GM19025 (cell line): Measurements from ENCODE around the gene GMPR.
"Not testable (repeated sequence)": the region's sequence is repeated elsewhere in the genome, so short reads cannot be mapped to it uniquely, and the experiment has no call there.

Source experiments
- ATAC-seq: cut with Tn5 transposase; IDR thresholded peaks from one replicate; pipeline ENCODE4 v1.9.1; 2021; ENCODE audit warnings: mild to moderate bottlenecking, low read depth, moderate library complexity; ENCODE audit not compliant: unreplicated experiment

The GMPR gene

GRCh38 chr6:16269442-16270070 lies 31.2 kb downstream of the GMPR start:
- ATAC-seq: not testable (repeated sequence)

- no peak for ATAC-seq
Observed at GRCh38 chr6:16270178-16270794, 31.9 kb downstream of the GMPR start.

- ATAC-seq: no peak
Observed at GRCh38 chr6:16271428-16271827, 33.0 kb downstream of the GMPR start.

GRCh38 chr6:16272201-16272600 lies 33.8 kb downstream of the GMPR start:
- no peak for ATAC-seq

- ATAC-seq: no peak
Observed at GRCh38 chr6:16273256-16273655, 34.9 kb downstream of the GMPR start.

GRCh38 chr6:16274483-16274882 lies 36.1 kb downstream of the GMPR start:
- no peak for ATAC-seq

GRCh38 chr6:16274885-16275589 lies 36.6 kb downstream of the GMPR start:
- ATAC-seq: no peak

GRCh38 chr6:16277101-16277981 lies 39.0 kb downstream of the GMPR start:
- no peak for ATAC-seq

GRCh38 chr6:16278048-16278724 lies 39.8 kb downstream of the GMPR start:
- ATAC-seq: no peak

- no peak for ATAC-seq
Observed at GRCh38 chr6:16278750-16279149, 40.4 kb downstream of the GMPR start.

GRCh38 chr6:16279243-16279642 lies 40.9 kb downstream of the GMPR start:
- ATAC-seq: no peak

GRCh38 chr6:16282370-16282769 lies 44.0 kb downstream of the GMPR start:
- ATAC-seq: no peak

GRCh38 chr6:16284472-16284871 lies 46.1 kb downstream of the GMPR start:
- no peak for ATAC-seq

GRCh38 chr6:16285467-16286150 lies 47.2 kb downstream of the GMPR start:
- ATAC-seq: no peak

GRCh38 chr6:16286151-16286522 lies 47.8 kb downstream of the GMPR start:
- ATAC-seq: no peak

GRCh38 chr6:16288163-16288562 lies 49.8 kb downstream of the GMPR start:
- no peak for ATAC-seq

GRCh38 chr6:16291739-16292138 lies 53.4 kb downstream of the GMPR start:
- no peak for ATAC-seq

- ATAC-seq: no peak
Observed at GRCh38 chr6:16292432-16292831, 54.0 kb downstream of the GMPR start.

GRCh38 chr6:16292942-16293341 lies 54.6 kb downstream of the GMPR start:
- no peak for ATAC-seq

GRCh38 chr6:16294371-16294770 lies 56.0 kb downstream of the GMPR start:
- no peak for ATAC-seq
